ENCODE measurements around the gene PPAN. TPM values are rescaled to one million over a fixed set of nuclear protein-coding genes. Genes with fewer than 3 reads are reported as not detected.

The PPAN gene
- polyA plus RNA-seq, 1 donor, result 41.3 TPM

DNA sequence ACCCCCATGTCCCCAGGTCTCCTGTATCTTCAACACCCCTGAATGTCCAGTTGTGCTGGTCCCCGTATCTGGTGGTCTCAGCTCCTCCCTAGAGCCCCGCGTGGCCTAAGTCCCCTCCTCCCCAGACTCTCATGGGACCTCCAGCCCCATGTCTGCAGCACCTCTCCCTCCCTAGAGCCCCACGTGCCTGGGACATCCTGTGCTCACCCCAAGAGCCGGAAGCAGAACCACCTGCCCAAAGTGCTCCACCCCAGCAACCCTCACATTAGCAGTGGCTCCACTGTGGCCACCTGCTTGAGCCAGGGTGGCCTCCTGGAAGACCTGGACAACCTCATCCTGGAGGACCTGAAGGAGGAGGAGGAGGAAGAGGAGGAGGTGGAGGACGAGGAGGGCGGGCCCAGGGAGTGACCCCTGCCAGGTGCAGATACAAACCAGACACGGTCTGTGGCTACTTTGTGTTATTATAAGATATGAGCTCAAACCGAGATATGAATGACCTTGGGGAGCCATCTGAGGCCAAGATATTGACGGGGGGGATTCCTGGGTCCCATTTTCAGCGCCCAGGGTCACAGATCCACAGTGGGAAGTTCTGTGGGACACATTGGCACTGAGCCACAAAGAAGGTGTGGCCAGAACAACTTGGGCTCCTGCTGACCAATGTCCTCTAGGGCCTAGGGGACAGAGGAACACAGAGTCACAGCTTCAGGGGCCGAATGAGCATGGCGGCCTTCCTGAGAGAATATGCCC is 14.1 kb upstream of the PPAN start:
- Histone ChIP-seq H3K27ac (ENCODE audit: low read length) (no peak overlapping the region), H3K9me3 (ENCODE audit: control insufficient read depth, low read depth, low read length) (peaks cover 12% of the 10 kb centered on the region), H3K27me3 (ENCODE audit: control insufficient read depth, insufficient read depth, low read length) (no peaks in the 10 kb centered on the region), H3K4me1 (ENCODE audit: control insufficient read depth, insufficient read depth, low read length) (peaks cover 4% of the 10 kb centered on the region), H3K4me3 (ENCODE audit: low read length) (no peak overlapping the region), H3K36me3 (ENCODE audit: control insufficient read depth, insufficient read depth, low read length) (peaks cover 37% of the 10 kb centered on the region)
- DNase-seq, result peak in 1 of 2 donors; percentile 5
- WGBS (ENCODE audit: insufficient coverage, low lambda C conversion rate), result no CpG with 5 or more reads among the region's 13 CpGs

DNA sequence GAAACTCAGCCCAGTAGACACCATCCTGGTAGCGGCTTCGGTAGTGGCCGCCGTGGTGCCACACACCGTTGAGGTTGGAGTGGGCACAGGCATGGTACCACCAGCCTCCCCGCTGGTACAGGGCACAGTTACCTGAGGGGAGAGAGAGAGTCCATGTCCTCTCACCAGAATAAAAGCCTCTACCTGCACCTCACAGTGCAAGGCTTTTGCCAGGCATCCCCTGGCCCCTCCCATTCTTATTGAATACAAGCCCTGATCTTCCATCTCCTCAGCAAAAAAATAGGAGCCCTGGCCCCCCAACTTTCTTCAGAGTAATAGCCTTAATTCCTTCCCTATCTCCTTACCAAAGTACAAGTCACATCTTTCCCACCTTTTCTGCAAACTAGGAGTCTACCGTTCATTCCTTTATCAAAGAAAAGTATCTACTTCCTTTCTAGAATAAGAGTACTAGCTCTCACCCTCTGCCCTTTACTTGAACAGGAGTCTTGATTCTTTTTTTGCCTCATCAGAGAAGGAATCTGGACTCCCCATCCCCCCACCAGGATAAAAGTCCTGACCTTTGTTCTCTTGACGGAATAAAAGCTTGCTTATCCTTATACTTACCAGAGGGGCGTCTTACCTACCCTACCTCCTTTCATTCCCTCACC is 13.4 kb upstream of the PPAN start:
- Histone ChIP-seq H3K4me1 (ENCODE audit: control insufficient read depth, insufficient read depth, low read length) (peaks cover 4% of the 10 kb centered on the region), H3K27ac (ENCODE audit: low read length) (no peak overlapping the region), H3K27me3 (ENCODE audit: control insufficient read depth, insufficient read depth, low read length) (no peaks in the 10 kb centered on the region), H3K36me3 (ENCODE audit: control insufficient read depth, insufficient read depth, low read length) (peaks cover 37% of the 10 kb centered on the region), H3K9me3 (ENCODE audit: control insufficient read depth, low read depth, low read length) (peaks cover 12% of the 10 kb centered on the region), H3K4me3 (ENCODE audit: low read length) (no peak overlapping the region)
- 63% methylated on average over 1 of the region's 9 CpGs for WGBS (ENCODE audit: insufficient coverage, low lambda C conversion rate)
- DNase-seq, result no peak

DNA sequence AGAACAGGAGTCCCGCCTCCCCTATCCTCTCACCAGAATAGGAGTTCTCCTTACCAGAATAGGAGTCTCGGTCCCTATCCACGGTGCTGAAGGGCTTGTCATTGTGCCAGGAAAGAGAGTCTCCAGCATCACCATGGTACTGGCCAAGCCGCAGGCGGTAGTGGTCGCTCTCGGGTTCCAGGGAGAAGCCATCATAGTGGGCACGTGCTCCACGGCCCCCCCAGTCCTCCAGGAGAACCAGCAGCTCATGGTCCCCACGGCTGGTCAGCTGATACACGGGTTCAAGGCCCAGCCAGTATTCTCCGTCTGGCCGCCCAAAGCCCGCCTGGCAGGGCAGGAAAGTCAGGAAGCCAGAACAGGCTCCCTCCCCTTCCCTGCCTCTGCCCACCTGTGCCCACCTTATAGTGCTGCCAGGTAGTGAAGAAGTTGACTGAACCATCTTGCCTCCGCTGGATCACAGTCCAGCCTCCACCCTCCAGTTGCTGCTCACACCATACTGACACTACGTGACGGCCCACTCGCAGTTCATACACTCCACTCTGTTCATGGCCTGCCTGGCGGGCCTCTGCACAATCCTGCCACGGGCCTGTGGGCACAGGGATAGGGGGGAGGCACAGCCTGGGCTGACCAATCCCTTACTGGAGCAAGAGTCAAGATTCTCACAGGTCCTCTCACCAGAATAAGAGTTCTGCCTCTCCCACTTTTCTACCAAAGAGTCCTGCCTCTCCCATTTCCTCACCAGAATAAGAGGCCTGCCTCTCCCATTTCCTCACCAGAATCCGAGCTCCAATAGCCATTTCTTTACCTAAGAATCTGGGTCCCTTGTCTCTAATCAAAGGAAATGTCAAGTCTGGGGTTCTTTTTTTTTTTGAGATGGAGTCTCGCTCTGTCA is 12.6 kb upstream of the PPAN start:
- Histone ChIP-seq H3K9me3 (ENCODE audit: control insufficient read depth, low read depth, low read length) (peaks cover 12% of the 10 kb centered on the region), H3K4me3 (ENCODE audit: low read length) (no peak overlapping the region), H3K27me3 (ENCODE audit: control insufficient read depth, insufficient read depth, low read length) (no peaks in the 10 kb centered on the region), H3K36me3 (ENCODE audit: control insufficient read depth, insufficient read depth, low read length) (peaks cover 37% of the 10 kb centered on the region), H3K4me1 (ENCODE audit: control insufficient read depth, insufficient read depth, low read length) (peaks cover 4% of the 10 kb centered on the region), H3K27ac (ENCODE audit: low read length) (no peak overlapping the region)
- WGBS (ENCODE audit: insufficient coverage, low lambda C conversion rate), result no CpG with 5 or more reads among the region's 22 CpGs
- DNase-seq, result no peak

DNA sequence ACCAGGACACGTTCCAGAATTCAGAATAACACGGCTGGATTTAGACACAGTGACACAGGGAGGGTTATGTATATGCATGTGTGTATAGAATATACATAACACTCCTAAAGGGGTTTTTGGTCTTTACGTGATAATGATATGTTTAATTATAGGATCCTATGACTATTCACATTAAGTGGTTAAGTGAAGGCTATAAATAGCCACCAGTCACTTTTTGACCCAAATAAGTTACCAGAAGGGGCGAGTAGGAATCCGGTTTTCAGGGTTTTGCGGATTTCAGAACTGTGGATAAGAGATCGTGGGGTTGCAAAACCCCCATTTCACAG is 10.6 kb upstream of the PPAN start:
- peaks cover 4% of the 10 kb centered on the region for H3K9me3 ChIP-seq (ENCODE audit: control insufficient read depth, low read depth, low read length)
- peak overlapping the region; percentile 54 for H3K27ac ChIP-seq (ENCODE audit: low read length)
- DNase-seq, result no peak
- no peaks in the 10 kb centered on the region for H3K27me3 ChIP-seq (ENCODE audit: control insufficient read depth, insufficient read depth, low read length)
- WGBS (ENCODE audit: insufficient coverage, low lambda C conversion rate), result no CpG with 5 or more reads among the region's 7 CpGs
- peaks cover 4% of the 10 kb centered on the region for H3K4me1 ChIP-seq (ENCODE audit: control insufficient read depth, insufficient read depth, low read length)
- no peak overlapping the region for H3K4me3 ChIP-seq (ENCODE audit: low read length)
- peaks cover 21% of the 10 kb centered on the region for H3K36me3 ChIP-seq (ENCODE audit: control insufficient read depth, insufficient read depth, low read length)

DNA sequence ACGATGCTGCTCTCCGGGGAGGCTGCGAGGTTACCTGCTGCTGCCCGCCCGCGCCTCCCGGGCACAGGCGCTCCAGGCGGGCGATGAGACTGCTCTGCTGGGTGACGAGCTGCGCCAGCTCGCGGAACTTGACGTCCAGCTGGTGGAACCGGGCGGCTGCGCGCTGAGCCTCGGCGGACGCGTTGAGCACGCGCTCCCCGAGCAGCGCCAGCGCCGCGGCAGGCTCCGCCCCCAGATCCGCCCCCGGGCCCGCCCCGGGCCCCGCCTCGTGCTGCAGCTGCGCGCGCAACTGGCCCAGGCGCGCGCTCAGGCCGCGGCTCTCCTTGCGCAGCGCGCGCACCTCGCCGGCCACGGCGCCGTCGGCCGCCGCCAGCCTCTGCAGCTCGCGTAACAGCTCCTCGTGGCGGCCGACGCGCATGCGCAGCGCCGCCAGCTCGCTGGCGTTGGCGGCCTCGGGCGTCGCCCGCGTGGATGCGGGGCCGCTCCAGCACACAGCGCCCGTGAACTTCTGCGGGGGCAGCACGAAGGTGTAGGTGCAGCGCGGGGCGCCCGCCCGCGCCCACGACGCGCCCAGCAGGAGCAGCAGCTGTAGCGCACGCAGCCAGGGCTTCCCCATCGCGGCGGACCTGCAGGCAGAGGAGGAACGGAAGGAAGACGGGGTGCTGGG is 10.1 kb upstream of the PPAN start:
- H3K4me1 ChIP-seq (ENCODE audit: control insufficient read depth, insufficient read depth, low read length), result peaks cover 4% of the 10 kb centered on the region
- H3K4me3 ChIP-seq (ENCODE audit: low read length), result peak overlapping the region; percentile 40
- peaks cover 4% of the 10 kb centered on the region for H3K9me3 ChIP-seq (ENCODE audit: control insufficient read depth, low read depth, low read length)
- WGBS (ENCODE audit: insufficient coverage, low lambda C conversion rate), result no CpG with 5 or more reads among the region's 97 CpGs
- peak; percentile 95 for DNase-seq
- no peaks in the 10 kb centered on the region for H3K27me3 ChIP-seq (ENCODE audit: control insufficient read depth, insufficient read depth, low read length)
- H3K27ac ChIP-seq (ENCODE audit: low read length), result peak overlapping the region; percentile 54
- peaks cover 16% of the 10 kb centered on the region for H3K36me3 ChIP-seq (ENCODE audit: control insufficient read depth, insufficient read depth, low read length)

DNA sequence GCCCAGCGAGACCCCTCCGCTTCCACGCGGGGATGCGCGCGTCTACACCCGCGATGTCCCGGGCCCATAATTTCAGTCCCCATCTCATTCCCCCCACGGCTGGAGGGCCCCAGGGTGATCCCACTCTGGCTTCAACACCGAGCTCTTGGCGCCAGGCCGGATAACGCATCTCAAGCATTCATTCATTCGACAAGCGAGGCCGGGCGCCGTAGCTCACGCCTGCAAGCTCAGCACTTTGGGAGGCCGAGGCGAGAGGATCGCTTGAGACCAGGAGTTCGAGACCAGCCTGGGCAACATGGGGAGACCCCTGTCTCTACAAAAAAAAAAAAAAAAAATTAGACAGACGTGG is 9.6 kb upstream of the PPAN start:
- Histone ChIP-seq H3K9me3 (ENCODE audit: control insufficient read depth, low read depth, low read length) (peaks cover 4% of the 10 kb centered on the region), H3K36me3 (ENCODE audit: control insufficient read depth, insufficient read depth, low read length) (peaks cover 11% of the 10 kb centered on the region), H3K27me3 (ENCODE audit: control insufficient read depth, insufficient read depth, low read length) (no peaks in the 10 kb centered on the region), H3K4me3 (ENCODE audit: low read length) (peak overlapping the region; percentile 40), H3K4me1 (ENCODE audit: control insufficient read depth, insufficient read depth, low read length) (peaks cover 4% of the 10 kb centered on the region), H3K27ac (ENCODE audit: low read length) (no peak overlapping the region)
- DNase-seq, result no peak
- no CpG with 5 or more reads among the region's 26 CpGs for WGBS (ENCODE audit: insufficient coverage, low lambda C conversion rate)

DNA sequence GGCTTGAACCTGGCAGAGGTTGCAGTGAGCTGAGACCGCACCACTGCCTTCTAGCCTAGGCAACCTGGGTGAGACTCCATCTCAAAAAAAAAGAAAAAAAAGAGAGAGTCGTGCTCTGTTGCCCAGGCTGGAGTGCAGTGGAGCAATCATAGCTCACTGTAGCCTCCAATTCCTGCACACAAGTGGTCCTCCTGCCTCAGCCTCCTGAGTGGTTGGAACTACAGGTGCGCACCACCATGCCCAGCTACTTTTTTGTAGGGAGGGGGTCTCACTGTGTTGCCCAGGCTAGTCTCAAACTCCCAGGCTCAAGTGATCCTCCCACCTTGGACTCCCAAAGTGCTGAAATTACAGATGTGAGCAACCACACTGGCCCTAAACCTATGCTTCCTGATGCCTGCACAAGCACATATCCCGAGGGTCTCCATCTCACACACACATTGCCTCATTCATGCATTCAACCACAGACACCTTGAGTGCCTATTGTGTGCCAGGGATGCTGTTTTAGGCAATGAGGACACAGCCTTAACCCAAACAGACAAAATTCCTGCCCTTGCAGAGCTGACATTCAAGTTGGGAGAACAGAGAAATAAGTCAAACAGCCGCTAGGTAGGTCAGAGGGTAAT is 5.9 kb upstream of the PPAN start:
- no CpG with 5 or more reads among the region's 5 CpGs for WGBS (ENCODE audit: insufficient coverage, low lambda C conversion rate)
- H3K27ac ChIP-seq (ENCODE audit: low read length), result no peak overlapping the region
- no peak for DNase-seq
- peaks cover 4% of the 10 kb centered on the region for H3K9me3 ChIP-seq (ENCODE audit: control insufficient read depth, low read depth, low read length)
- H3K27me3 ChIP-seq (ENCODE audit: control insufficient read depth, insufficient read depth, low read length), result no peaks in the 10 kb centered on the region
- H3K36me3 ChIP-seq (ENCODE audit: control insufficient read depth, insufficient read depth, low read length), result no peaks in the 10 kb centered on the region
- no peak overlapping the region for H3K4me3 ChIP-seq (ENCODE audit: low read length)
- peaks cover 4% of the 10 kb centered on the region for H3K4me1 ChIP-seq (ENCODE audit: control insufficient read depth, insufficient read depth, low read length)

DNA sequence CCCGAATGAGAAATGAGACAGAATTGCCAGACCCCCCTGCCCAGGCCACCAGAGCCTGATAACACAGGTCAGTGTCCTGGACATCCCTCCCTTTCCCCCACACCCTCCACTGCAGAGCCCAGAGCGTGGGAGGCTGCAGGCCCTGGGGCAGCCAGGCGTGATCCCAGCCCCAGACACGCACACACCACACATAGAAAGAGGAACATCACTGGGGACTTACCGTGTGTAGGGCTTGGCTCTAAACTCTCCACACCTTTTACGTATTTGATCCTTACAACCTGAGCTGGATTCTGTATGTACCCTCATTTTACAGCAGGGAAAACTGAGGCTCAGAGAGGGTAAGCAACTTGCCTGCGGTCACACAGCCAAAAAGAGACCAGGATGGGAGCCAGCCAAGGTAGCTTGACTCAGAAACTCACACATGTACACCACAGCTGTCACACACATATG is 3.4 kb upstream of the PPAN start:
- no CpG with 5 or more reads among the region's 7 CpGs for WGBS (ENCODE audit: insufficient coverage, low lambda C conversion rate)
- Histone ChIP-seq H3K4me3 (ENCODE audit: low read length) (no peak overlapping the region), H3K4me1 (ENCODE audit: control insufficient read depth, insufficient read depth, low read length) (peaks cover 12% of the 10 kb centered on the region), H3K27ac (ENCODE audit: low read length) (peak overlapping the region; percentile 46), H3K9me3 (ENCODE audit: control insufficient read depth, low read depth, low read length) (no peaks in the 10 kb centered on the region), H3K27me3 (ENCODE audit: control insufficient read depth, insufficient read depth, low read length) (no peaks in the 10 kb centered on the region), H3K36me3 (ENCODE audit: control insufficient read depth, insufficient read depth, low read length) (peaks cover 6% of the 10 kb centered on the region)
- no peak for DNase-seq

DNA sequence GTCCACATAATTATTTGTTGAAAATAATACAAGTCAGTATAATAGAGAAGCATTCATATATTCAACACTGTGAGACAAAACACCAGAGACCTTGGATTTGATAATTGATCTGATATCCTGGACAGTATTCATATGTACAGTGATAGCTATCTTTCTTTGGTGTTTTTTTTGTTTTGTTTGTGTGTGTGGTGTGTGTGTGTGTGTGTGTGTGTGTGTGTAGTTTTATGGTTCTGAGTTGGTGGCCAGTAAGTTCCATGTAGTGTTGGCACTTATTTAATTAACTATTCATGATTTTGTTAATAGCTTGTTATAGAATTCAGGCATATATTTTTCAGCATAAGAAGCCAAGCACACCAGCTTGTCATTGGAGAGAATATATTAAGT is 2.0 kb upstream of the PPAN start:
- H3K27ac ChIP-seq (ENCODE audit: low read length), result no peak overlapping the region
- H3K9me3 ChIP-seq (ENCODE audit: control insufficient read depth, low read depth, low read length), result no peaks in the 10 kb centered on the region
- no peaks in the 10 kb centered on the region for H3K27me3 ChIP-seq (ENCODE audit: control insufficient read depth, insufficient read depth, low read length)
- H3K4me1 ChIP-seq (ENCODE audit: control insufficient read depth, insufficient read depth, low read length), result peaks cover 12% of the 10 kb centered on the region
- DNase-seq, result no peak
- peaks cover 17% of the 10 kb centered on the region for H3K36me3 ChIP-seq (ENCODE audit: control insufficient read depth, insufficient read depth, low read length)
- no peak overlapping the region for H3K4me3 ChIP-seq (ENCODE audit: low read length)

All from large intestine (tissue), 3 donors.